Measurements from ENCODE around the gene CCNC.

The CCNC gene

DNA sequence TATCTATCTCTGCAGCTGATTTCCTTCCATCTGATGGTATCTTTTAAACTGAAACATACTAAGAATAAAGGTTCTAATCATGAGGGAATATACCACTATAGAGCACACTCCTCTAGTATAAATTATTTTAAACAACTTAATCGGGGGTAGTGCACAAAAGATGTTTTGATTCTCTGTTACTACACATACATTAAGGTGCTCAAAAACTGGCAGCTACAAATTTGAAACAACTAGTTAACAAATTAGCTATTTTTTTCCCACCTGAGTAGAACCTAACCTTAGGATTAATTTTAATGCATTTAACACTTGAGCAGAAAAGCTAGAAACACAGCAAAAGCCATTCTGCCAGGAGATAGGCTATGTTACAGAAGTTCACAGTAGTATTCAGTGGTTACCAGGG lies 23.0 kb downstream of the CCNC start:
- Histone ChIP-seq H2AK5ac (ENCODE audit: low read depth, low read length) (no peak overlapping the region), H3K79me1 (ENCODE audit: low read depth, low read length) (no peaks in the 10 kb centered on the region), H2BK12ac (ENCODE audit: low read length) (no peak overlapping the region), H2BK5ac (ENCODE audit: low read length) (no peak overlapping the region), H3K4ac (ENCODE audit: low read length) (no peak overlapping the region), H3K27me3 (ENCODE audit: control insufficient read depth in 3 of 3, insufficient read depth in 3 of 3, low read depth in 1 of 3, low read length in 3 of 3) (no peaks in the 10 kb centered on the region), H3K9ac (ENCODE audit: low read depth, low read length, poor library complexity) (no peak overlapping the region), H3K4me3 (ENCODE audit: low read length in 2 of 2) (no peak overlapping the region), H3K4me2 (ENCODE audit: insufficient read depth, low read length, poor library complexity, severe bottlenecking) (no peak overlapping the region), H3K36me3 (replicated peaks in 1 of 2; ENCODE audit: control insufficient read depth in 2 of 2, insufficient read depth in 2 of 2, low read length in 2 of 2) (peaks cover 3 to 99% of the 10 kb centered on the region in 2 donors), H3K14ac (ENCODE audit: low read length) (no peak overlapping the region), H3K9me3 (replicated peaks in 1 of 2; ENCODE audit: control insufficient read depth in 2 of 2, insufficient read depth in 1 of 2, low read depth in 1 of 2, low read length in 2 of 2) (no peaks in the 10 kb centered on the region), H3K23ac (ENCODE audit: low read depth, low read length, poor library complexity) (no peak overlapping the region), H4K8ac (ENCODE audit: low read depth, low read length) (no peak overlapping the region), H3K18ac (ENCODE audit: low read length) (no peak overlapping the region), H3K4me1 (ENCODE audit: control insufficient read depth in 2 of 2, insufficient read depth in 1 of 2, low read depth in 1 of 2, low read length in 2 of 2) (no peaks in the 10 kb centered on the region), H4K91ac (ENCODE audit: low read depth, low read length, poor library complexity) (no peak overlapping the region), H2BK120ac (ENCODE audit: low read depth, low read length) (no peak overlapping the region), H2BK15ac (ENCODE audit: low read length) (no peak overlapping the region), H3K27ac (replicated peaks; ENCODE audit: low read length) (no peak overlapping the region), H2AFZ (ENCODE audit: low read length) (no peak overlapping the region)
- DNase-seq (ENCODE audit: low spot score) = no peak
- WGBS, 2 donors (ENCODE audit: extremely low coverage in 2 of 2, insufficient read length in 2 of 2, insufficient replicate concordance in 1 of 2) = no CpG with 5 or more reads among the region's 1 CpG

DNA sequence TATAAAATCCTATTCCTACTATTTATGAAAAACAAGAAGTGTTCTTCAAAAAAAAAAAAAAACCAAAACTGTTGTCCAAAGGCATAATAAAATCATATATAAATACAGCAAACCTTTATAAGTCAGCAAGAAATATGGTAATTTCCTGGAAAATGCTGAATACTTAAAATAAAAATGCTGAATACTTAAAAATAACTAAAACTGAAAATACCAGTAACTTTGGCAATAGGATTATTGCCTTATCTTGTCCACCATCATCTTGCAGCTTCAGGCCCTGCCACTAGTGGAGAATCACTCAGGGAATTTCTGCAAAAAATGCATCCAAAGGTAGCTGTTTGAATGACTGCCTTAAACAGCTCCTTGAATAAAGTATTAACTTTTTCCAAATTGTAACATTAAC lies 24.5 kb downstream of the CCNC start:
- H2AFZ ChIP-seq (ENCODE audit: low read length) = no peak overlapping the region
- H3K9me3 ChIP-seq (replicated peaks in 1 of 2; ENCODE audit: control insufficient read depth in 2 of 2, insufficient read depth in 1 of 2, low read depth in 1 of 2, low read length in 2 of 2) = no peaks in the 10 kb centered on the region
- H3K9ac ChIP-seq (ENCODE audit: low read depth, low read length, poor library complexity) = no peak overlapping the region
- no peak overlapping the region for H2BK12ac ChIP-seq (ENCODE audit: low read length)
- H4K91ac ChIP-seq (ENCODE audit: low read depth, low read length, poor library complexity) = no peak overlapping the region
- no peak overlapping the region for H3K27ac ChIP-seq (replicated peaks; ENCODE audit: low read length)
- DNase-seq (ENCODE audit: low spot score) = no peak
- no peak overlapping the region for H4K8ac ChIP-seq (ENCODE audit: low read depth, low read length)
- no peaks in the 10 kb centered on the region for H3K79me1 ChIP-seq (ENCODE audit: low read depth, low read length)
- no peak overlapping the region for H3K14ac ChIP-seq (ENCODE audit: low read length)
- no peak overlapping the region for H3K4ac ChIP-seq (ENCODE audit: low read length)
- no peak overlapping the region for H3K4me3 ChIP-seq (ENCODE audit: low read length in 2 of 2)
- H2BK15ac ChIP-seq (ENCODE audit: low read length) = no peak overlapping the region
- no peak overlapping the region for H3K18ac ChIP-seq (ENCODE audit: low read length)
- H2AK5ac ChIP-seq (ENCODE audit: low read depth, low read length) = no peak overlapping the region
- no peak overlapping the region for H3K23ac ChIP-seq (ENCODE audit: low read depth, low read length, poor library complexity)
- no peaks in the 10 kb centered on the region for H3K27me3 ChIP-seq (ENCODE audit: control insufficient read depth in 3 of 3, insufficient read depth in 3 of 3, low read depth in 1 of 3, low read length in 3 of 3)
- no peak overlapping the region for H2BK120ac ChIP-seq (ENCODE audit: low read depth, low read length)
- H3K4me1 ChIP-seq (ENCODE audit: control insufficient read depth in 2 of 2, insufficient read depth in 1 of 2, low read depth in 1 of 2, low read length in 2 of 2) = no peaks in the 10 kb centered on the region
- no peak overlapping the region for H2BK5ac ChIP-seq (ENCODE audit: low read length)
- H3K4me2 ChIP-seq (ENCODE audit: insufficient read depth, low read length, poor library complexity, severe bottlenecking) = no peak overlapping the region
- peaks cover 1 to 96% of the 10 kb centered on the region in 2 donors for H3K36me3 ChIP-seq (replicated peaks in 1 of 2; ENCODE audit: control insufficient read depth in 2 of 2, insufficient read depth in 2 of 2, low read length in 2 of 2)

DNA sequence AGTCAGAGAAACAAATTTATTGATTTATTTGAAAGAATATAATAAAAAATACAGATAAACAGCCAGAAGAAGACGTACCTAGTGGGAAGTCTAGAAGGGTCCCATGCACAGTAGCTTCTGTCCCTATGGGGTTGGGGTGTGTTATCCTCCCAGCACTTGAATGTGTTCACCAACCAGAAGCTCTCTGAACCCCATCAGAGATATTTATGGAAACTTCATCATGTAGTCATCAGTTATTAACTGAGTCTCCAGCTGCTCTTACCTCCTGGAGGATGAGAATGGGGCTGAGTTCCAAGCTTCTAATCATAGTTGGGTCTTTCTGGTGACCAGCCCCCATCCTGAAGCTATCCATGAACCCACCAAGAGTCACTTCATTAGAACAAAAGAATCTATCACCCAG lies 37.8 kb downstream of the CCNC start:
- Histone ChIP-seq H3K9me3 (replicated peaks in 1 of 2; ENCODE audit: control insufficient read depth in 2 of 2, insufficient read depth in 1 of 2, low read depth in 1 of 2, low read length in 2 of 2) (no peaks in the 10 kb centered on the region), H3K27me3 (ENCODE audit: control insufficient read depth in 3 of 3, insufficient read depth in 3 of 3, low read depth in 1 of 3, low read length in 3 of 3) (no peaks in the 10 kb centered on the region), H3K27ac (replicated peaks; ENCODE audit: low read length) (no peak overlapping the region), H3K4me2 (ENCODE audit: insufficient read depth, low read length, poor library complexity, severe bottlenecking) (no peak overlapping the region), H2AFZ (ENCODE audit: low read length) (no peak overlapping the region), H3K9ac (ENCODE audit: low read depth, low read length, poor library complexity) (no peak overlapping the region), H2BK120ac (ENCODE audit: low read depth, low read length) (no peak overlapping the region), H3K79me1 (ENCODE audit: low read depth, low read length) (no peaks in the 10 kb centered on the region), H3K23ac (ENCODE audit: low read depth, low read length, poor library complexity) (no peak overlapping the region), H4K91ac (ENCODE audit: low read depth, low read length, poor library complexity) (no peak overlapping the region), H3K18ac (ENCODE audit: low read length) (no peak overlapping the region), H4K8ac (ENCODE audit: low read depth, low read length) (no peak overlapping the region), H3K4ac (ENCODE audit: low read length) (no peak overlapping the region), H3K4me3 (ENCODE audit: low read length in 2 of 2) (no peak overlapping the region), H2BK12ac (ENCODE audit: low read length) (no peak overlapping the region), H3K4me1 (ENCODE audit: control insufficient read depth in 2 of 2, insufficient read depth in 1 of 2, low read depth in 1 of 2, low read length in 2 of 2) (no peaks in the 10 kb centered on the region), H2AK5ac (ENCODE audit: low read depth, low read length) (no peak overlapping the region), H3K36me3 (replicated peaks in 1 of 2; ENCODE audit: control insufficient read depth in 2 of 2, insufficient read depth in 2 of 2, low read length in 2 of 2) (peaks cover 0 to 82% of the 10 kb centered on the region in 2 donors), H2BK15ac (ENCODE audit: low read length) (no peak overlapping the region), H3K14ac (ENCODE audit: low read length) (no peak overlapping the region), H2BK5ac (ENCODE audit: low read length) (no peak overlapping the region)
- WGBS, 2 donors (ENCODE audit: extremely low coverage in 2 of 2, insufficient read length in 2 of 2, insufficient replicate concordance in 1 of 2) = no CpG with 5 or more reads among the region's 1 CpG
- DNase-seq (ENCODE audit: low spot score) = no peak

DNA sequence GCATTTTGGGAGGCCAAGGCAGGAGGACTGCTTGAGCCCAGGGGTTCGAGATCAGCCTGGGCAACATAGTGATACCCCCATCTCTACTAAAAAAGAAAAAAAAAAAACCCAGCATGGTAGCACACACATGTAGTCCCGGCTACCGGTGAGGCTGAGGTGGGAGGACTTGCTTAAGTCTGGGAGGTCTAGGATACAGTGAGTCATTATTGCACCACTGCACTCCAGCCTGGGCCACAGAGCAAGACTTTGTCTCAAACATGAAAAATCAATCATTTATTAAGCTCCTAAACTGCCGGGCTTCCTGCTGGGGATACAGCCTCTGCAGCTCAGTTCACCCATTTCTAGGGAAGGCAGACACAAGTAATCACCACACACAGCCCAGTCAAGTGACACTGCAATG lies 45.9 kb downstream of the CCNC start:
- Histone ChIP-seq H3K4me3 (ENCODE audit: low read length in 2 of 2) (no peak overlapping the region), H3K9ac (ENCODE audit: low read depth, low read length, poor library complexity) (no peak overlapping the region), H2BK12ac (ENCODE audit: low read length) (no peak overlapping the region), H3K14ac (ENCODE audit: low read length) (no peak overlapping the region), H3K27ac (replicated peaks; ENCODE audit: low read length) (no peak overlapping the region), H2AFZ (ENCODE audit: low read length) (no peak overlapping the region), H3K18ac (ENCODE audit: low read length) (no peak overlapping the region), H3K4ac (ENCODE audit: low read length) (no peak overlapping the region), H3K27me3 (ENCODE audit: control insufficient read depth in 3 of 3, insufficient read depth in 3 of 3, low read depth in 1 of 3, low read length in 3 of 3) (no peaks in the 10 kb centered on the region), H4K8ac (ENCODE audit: low read depth, low read length) (no peak overlapping the region), H3K4me1 (ENCODE audit: control insufficient read depth in 2 of 2, insufficient read depth in 1 of 2, low read depth in 1 of 2, low read length in 2 of 2) (no peaks in the 10 kb centered on the region), H2AK5ac (ENCODE audit: low read depth, low read length) (no peak overlapping the region), H2BK5ac (ENCODE audit: low read length) (no peak overlapping the region), H3K9me3 (replicated peaks in 1 of 2; ENCODE audit: control insufficient read depth in 2 of 2, insufficient read depth in 1 of 2, low read depth in 1 of 2, low read length in 2 of 2) (no peaks in the 10 kb centered on the region), H3K23ac (ENCODE audit: low read depth, low read length, poor library complexity) (no peak overlapping the region), H2BK15ac (ENCODE audit: low read length) (no peak overlapping the region), H3K4me2 (ENCODE audit: insufficient read depth, low read length, poor library complexity, severe bottlenecking) (no peak overlapping the region), H4K91ac (ENCODE audit: low read depth, low read length, poor library complexity) (no peak overlapping the region), H3K36me3 (replicated peaks in 1 of 2; ENCODE audit: control insufficient read depth in 2 of 2, insufficient read depth in 2 of 2, low read length in 2 of 2) (peaks cover 0 to 15% of the 10 kb centered on the region in 2 donors), H3K79me1 (ENCODE audit: low read depth, low read length) (no peaks in the 10 kb centered on the region), H2BK120ac (ENCODE audit: low read depth, low read length) (no peak overlapping the region)
- no CpG with 5 or more reads among the region's 4 CpGs for WGBS, 2 donors (ENCODE audit: extremely low coverage in 2 of 2, insufficient read length in 2 of 2, insufficient replicate concordance in 1 of 2)
- no peak for DNase-seq (ENCODE audit: low spot score)

Measured in neuronal stem cell (in vitro differentiated cells).